HG03025 (cell line): ENCODE data around the gene SSR3.
"Not testable (repeated sequence)": the region's sequence is repeated elsewhere in the genome, so short reads cannot be mapped to it uniquely, and the experiment has no call there.

Experiments used
- ATAC-seq: cut with Tn5 transposase; IDR thresholded peaks from one replicate; pipeline ENCODE4 v1.9.1; 2021; ENCODE audit warnings: mild to moderate bottlenecking, moderate library complexity; ENCODE audit not compliant: unreplicated experiment, low FRiP score

SSR3 gene

GRCh38 chr3:156576651-156577348 is 21.9 kb upstream of the SSR3 start:
- ATAC-seq = no peak

GRCh38 chr3:156576051-156576450 is 21.1 kb upstream of the SSR3 start:
- no peak for ATAC-seq

GRCh38 chr3:156575641-156576040 is 20.7 kb upstream of the SSR3 start:
- no peak for ATAC-seq

GRCh38 chr3:156569881-156570280 is 15.0 kb upstream of the SSR3 start:
- not testable (repeated sequence) for ATAC-seq

- not testable (repeated sequence) for ATAC-seq
These were observed 14.1 kb upstream of the SSR3 start for GRCh38 chr3:156569016-156569415.

- no peak for ATAC-seq
These were observed 9.2 kb upstream of the SSR3 start for GRCh38 chr3:156563900-156564682.

- ATAC-seq = not testable (repeated sequence)
These were observed 7.6 kb upstream of the SSR3 start for GRCh38 chr3:156562486-156562885.

- ATAC-seq = no peak
These were observed 6.6 kb upstream of the SSR3 start for GRCh38 chr3:156561533-156561932.

- no peak for ATAC-seq
These were observed 4.4 kb upstream of the SSR3 start for GRCh38 chr3:156559321-156559720.

GRCh38 chr3:156558389-156558788 is 3.5 kb upstream of the SSR3 start:
- no peak for ATAC-seq

GRCh38 chr3:156554515-156554841 is 439 bp downstream of the SSR3 start:
- ATAC-seq = no peak

GRCh38 chr3:156553705-156554356 is 1.1 kb downstream of the SSR3 start:
- ATAC-seq = no peak

GRCh38 chr3:156552973-156553372 is 1.9 kb downstream of the SSR3 start:
- ATAC-seq = no peak

GRCh38 chr3:156551746-156552145 is 3.2 kb downstream of the SSR3 start:
- ATAC-seq = no peak

- no peak for ATAC-seq
These were observed 3.7 kb downstream of the SSR3 start for GRCh38 chr3:156551261-156551660.

GRCh38 chr3:156548902-156549301 is 6.0 kb downstream of the SSR3 start:
- no peak for ATAC-seq

- no peak for ATAC-seq
These were observed 6.8 kb downstream of the SSR3 start for GRCh38 chr3:156548041-156548687.

GRCh38 chr3:156547637-156548036 is 7.3 kb downstream of the SSR3 start:
- no peak for ATAC-seq

- no peak for ATAC-seq
These were observed 11.8 kb downstream of the SSR3 start for GRCh38 chr3:156543043-156543555.

- no peak for ATAC-seq
These were observed 12.5 kb downstream of the SSR3 start for GRCh38 chr3:156542101-156543042.
